DND-41 (cell line): ENCODE data around the gene ZNF511.

Source experiments
- CTCF ChIP-seq: IDR thresholded peaks from 2 replicates; pipeline ENCODE4 v1.5.1; 2012; ENCODE audit warnings: borderline replicate concordance, low read length, moderate library complexity, mild to moderate bottlenecking; ENCODE audit not compliant: poor library complexity, severe bottlenecking; ENCODE audit errors: extremely low read depth
- EZH2 ChIP-seq: IDR thresholded peaks from 3 replicates; pipeline ENCODE4 v1.6.1; 2012; ENCODE audit warnings: borderline replicate concordance, low read depth, mild to moderate bottlenecking, moderate library complexity, low read length, inconsistent platforms; ENCODE audit not compliant: severe bottlenecking

GRCh38 chr10:133311570-133311969 is 2.9 kb downstream of the ZNF511 start:
- TF ChIP-seq CTCF, result no peak
- TF ChIP-seq EZH2, result no peak
